ENCODE data around the gene CRYGA.
"Not testable (repeated sequence)": the region's sequence is repeated elsewhere in the genome, so short reads cannot be mapped to it uniquely, and the experiment has no call there.

The CRYGA gene

GRCh38 chr2:208172125-208172524 lies 8.7 kb upstream of the CRYGA start:
- no peak for DNase-seq (ENCODE audit: insufficient read length, low spot score)
- FAIRE-seq = no peak

GRCh38 chr2:208164951-208165755 lies 1.8 kb upstream of the CRYGA start:
- no peak for FAIRE-seq

GRCh38 chr2:208156439-208156838 lies 7.0 kb downstream of the CRYGA start:
- FAIRE-seq (peak; percentile 40), DNase-seq (ENCODE audit: insufficient read length, low spot score) (no peak)

More at GRCh38 chr2:208164951-208165755, 1.8 kb upstream of the CRYGA start:
- no peak for DNase-seq (ENCODE audit: insufficient read length, low spot score)

GRCh38 chr2:208153156-208153555 lies 10.2 kb downstream of the CRYGA start:
- no peak for DNase-seq (ENCODE audit: insufficient read length, low spot score)
- FAIRE-seq = no peak

GRCh38 chr2:208150956-208151355 lies 12.4 kb downstream of the CRYGA start:
- DNase-seq (ENCODE audit: insufficient read length, low spot score) = no peak

GRCh38 chr2:208150094-208150493 lies 13.3 kb downstream of the CRYGA start:
- DNase-seq (ENCODE audit: insufficient read length, low spot score) (no peak), FAIRE-seq (no peak)

More at GRCh38 chr2:208150956-208151355, 12.4 kb downstream of the CRYGA start:
- FAIRE-seq = no peak

- no peak for FAIRE-seq
- DNase-seq (ENCODE audit: insufficient read length, low spot score) = no peak
These were observed 14.6 kb downstream of the CRYGA start for GRCh38 chr2:208148803-208149202.

GRCh38 chr2:208147759-208148158 lies 15.6 kb downstream of the CRYGA start:
- FAIRE-seq (no peak), DNase-seq (ENCODE audit: insufficient read length, low spot score) (no peak)

GRCh38 chr2:208147008-208147407 lies 16.4 kb downstream of the CRYGA start:
- no peak for DNase-seq (ENCODE audit: insufficient read length, low spot score)
- no peak for FAIRE-seq

GRCh38 chr2:208146006-208146405 lies 17.4 kb downstream of the CRYGA start, which contains the start of gene CRYGB:
CRYGB (minus strand) TSS chr2:208146158; CDS start chr2:208146120, 38 bp downstream.
- no peak for FAIRE-seq
- DNase-seq (ENCODE audit: insufficient read length, low spot score) = no peak

GRCh38 chr2:208142925-208143799 lies 20.2 kb downstream of the CRYGA start:
- no peak for FAIRE-seq

GRCh38 chr2:208142240-208142924 lies 21.0 kb downstream of the CRYGA start:
- no peak for DNase-seq (ENCODE audit: insufficient read length, low spot score)
- no peak for FAIRE-seq

More at GRCh38 chr2:208142925-208143799, 20.2 kb downstream of the CRYGA start:
- DNase-seq (ENCODE audit: insufficient read length, low spot score) = no peak

GRCh38 chr2:208139447-208139846 lies 23.9 kb downstream of the CRYGA start:
- FAIRE-seq = no peak

GRCh38 chr2:208138334-208138733 lies 25.1 kb downstream of the CRYGA start:
- FAIRE-seq; DNase-seq (ENCODE audit: insufficient read length, low spot score): not testable (repeated sequence)

More at GRCh38 chr2:208139447-208139846, 23.9 kb downstream of the CRYGA start:
- DNase-seq (ENCODE audit: insufficient read length, low spot score) = no peak

- DNase-seq (ENCODE audit: insufficient read length, low spot score) (no peak), FAIRE-seq (no peak)
These were observed 26.7 kb downstream of the CRYGA start for GRCh38 chr2:208136716-208137094.

GRCh38 chr2:208135794-208136715 lies 27.3 kb downstream of the CRYGA start:
- no peak for FAIRE-seq

GRCh38 chr2:208134928-208135586 lies 28.3 kb downstream of the CRYGA start:
- no peak for FAIRE-seq
- DNase-seq (ENCODE audit: insufficient read length, low spot score) = no peak

More at GRCh38 chr2:208135794-208136715, 27.3 kb downstream of the CRYGA start:
- DNase-seq (ENCODE audit: insufficient read length, low spot score) = no peak

- DNase-seq (ENCODE audit: insufficient read length, low spot score) = no peak
- FAIRE-seq = peak; percentile 33
These were observed 32.7 kb downstream of the CRYGA start for GRCh38 chr2:208130712-208131110.

Data from HTR-8/SVneo (cell line).